ENCODE data around the gene MCRS1.

MCRS1 gene

DNA sequence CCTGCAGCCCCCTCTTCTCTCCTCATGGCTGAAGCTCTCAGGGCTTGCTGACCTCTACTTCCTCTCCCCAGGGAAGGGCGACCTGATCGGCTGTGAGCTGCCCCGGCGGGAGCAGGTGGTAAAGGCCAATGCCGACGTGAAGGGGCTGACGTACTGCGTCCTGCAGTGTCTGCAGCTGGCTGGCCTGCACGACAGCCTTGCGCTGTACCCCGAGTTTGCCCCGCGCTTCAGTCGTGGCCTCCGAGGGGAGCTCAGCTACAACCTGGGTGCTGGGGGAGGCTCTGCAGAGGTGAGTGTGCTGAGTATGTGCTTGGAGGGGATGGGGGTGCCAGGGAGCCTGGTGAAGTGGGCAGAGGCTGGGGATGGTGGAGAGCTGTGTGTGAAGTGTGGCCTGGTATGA is 13.7 kb downstream of the MCRS1 start:
- DNase-seq: no peak

DNA sequence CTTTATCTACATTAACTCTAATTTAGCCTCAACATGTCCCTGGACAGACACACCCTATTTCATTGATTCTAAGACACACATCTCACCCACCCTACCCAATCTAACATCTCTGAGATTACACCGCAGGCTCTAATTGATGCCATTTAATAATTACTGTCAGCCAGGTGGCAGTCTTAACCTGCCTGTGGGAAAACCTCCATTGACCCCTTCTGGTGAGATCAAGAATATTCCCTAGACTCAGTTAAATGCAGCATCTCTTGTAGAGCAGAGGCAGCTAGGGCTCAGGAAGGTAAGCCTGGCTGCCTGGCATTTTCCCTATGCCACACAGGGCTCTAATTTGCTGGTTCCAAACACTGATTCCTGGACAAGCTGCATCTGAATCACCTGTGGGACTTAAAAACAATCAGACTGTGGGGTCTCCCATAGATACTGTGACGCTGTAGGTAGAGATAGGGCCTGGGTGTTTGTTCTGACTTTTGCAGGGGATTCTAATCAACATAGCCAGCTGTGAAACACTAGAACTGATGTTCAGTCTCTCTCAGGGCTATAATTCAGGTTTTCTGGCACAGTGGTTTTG is 14.3 kb downstream of the MCRS1 start:
- DNase-seq: peak in 1 of 2 donors; percentile 64

DNA sequence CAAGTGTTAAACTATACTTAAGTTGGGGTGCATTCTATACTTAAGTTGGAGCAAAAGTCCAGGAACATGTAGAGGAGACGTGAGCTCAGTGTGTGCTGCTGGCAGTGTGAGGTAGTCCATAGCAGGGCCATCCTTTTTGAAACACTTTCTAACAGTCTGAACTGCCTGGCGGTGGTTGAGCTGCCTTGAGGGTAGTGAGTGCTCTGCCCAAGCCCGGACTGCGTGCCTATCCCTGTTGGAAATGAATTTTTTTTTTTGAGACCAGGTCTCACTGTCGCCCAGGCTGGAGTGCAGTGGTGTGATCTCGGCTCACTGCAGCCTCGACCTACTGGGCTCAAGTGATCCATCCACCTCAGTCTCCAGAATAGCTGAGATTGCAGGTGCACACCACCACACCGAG is 15.0 kb downstream of the MCRS1 start:
- no peak for DNase-seq

DNA sequence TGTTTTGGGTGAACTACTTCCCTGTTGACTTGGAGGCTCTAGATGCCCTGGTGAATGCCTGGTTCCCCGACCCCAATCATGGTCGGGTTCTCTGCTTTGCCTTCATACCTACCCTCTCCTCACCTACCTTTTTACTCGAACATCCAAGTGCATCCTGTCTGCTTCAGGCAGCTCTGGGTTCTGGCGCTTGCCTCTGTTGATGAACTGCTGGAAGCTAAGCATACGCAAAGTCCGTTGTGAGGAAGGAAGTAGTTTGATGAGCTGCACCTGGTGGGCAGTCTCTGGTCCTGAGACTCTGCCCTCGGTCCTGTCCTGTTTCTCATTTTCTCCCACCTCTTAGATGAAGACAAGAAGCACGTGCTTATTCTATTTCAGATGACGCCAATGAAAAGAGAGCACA is 15.5 kb downstream of the MCRS1 start:
- no peak for DNase-seq

DNA sequence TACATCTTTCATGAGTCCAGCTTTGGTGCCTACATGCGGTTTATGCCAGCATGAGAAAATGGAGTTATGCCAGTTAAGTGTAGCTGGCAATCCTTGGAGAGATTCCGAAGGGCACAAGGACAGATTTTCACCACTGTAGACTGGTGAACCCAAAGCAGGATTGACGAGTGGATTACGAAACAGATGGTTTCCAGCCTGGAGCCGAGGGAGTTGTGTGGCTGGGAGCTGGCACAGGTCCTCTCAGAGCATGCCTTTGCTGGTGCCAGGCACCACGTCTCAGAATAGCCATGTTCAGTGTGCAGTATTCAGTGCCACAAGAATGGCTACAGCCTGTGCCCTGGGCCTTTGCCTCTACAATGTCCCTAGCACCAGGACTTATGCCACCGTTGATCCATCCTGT is 15.9 kb downstream of the MCRS1 start:
- no peak for DNase-seq

DNA sequence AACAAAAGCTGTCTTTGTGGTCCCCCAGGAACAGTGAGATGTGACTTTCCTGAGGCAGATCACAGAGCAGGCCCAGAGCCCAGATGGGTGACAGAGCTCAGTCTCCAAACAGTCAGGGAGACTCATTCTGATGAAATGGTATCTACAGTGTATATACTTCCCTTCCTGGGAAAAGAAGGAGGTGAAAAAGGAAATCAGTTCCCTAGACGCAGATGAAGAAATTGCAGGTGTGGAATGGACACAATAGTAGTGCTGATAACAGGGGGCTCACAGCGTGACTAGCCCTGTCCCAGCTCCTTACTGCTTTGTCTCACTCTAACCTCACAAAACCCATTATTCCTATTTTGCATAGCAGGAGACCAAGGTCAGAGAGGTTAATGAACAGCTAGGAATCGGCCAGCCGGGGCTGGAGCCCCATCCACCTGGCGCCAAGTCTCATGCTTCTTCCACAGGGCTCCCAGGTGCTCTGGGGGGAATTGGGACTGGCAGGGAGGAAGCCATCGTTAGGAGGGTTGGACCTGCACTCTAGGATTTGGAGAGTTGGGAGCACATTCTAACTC is 17.2 kb downstream of the MCRS1 start:
- no peak for DNase-seq

DNA sequence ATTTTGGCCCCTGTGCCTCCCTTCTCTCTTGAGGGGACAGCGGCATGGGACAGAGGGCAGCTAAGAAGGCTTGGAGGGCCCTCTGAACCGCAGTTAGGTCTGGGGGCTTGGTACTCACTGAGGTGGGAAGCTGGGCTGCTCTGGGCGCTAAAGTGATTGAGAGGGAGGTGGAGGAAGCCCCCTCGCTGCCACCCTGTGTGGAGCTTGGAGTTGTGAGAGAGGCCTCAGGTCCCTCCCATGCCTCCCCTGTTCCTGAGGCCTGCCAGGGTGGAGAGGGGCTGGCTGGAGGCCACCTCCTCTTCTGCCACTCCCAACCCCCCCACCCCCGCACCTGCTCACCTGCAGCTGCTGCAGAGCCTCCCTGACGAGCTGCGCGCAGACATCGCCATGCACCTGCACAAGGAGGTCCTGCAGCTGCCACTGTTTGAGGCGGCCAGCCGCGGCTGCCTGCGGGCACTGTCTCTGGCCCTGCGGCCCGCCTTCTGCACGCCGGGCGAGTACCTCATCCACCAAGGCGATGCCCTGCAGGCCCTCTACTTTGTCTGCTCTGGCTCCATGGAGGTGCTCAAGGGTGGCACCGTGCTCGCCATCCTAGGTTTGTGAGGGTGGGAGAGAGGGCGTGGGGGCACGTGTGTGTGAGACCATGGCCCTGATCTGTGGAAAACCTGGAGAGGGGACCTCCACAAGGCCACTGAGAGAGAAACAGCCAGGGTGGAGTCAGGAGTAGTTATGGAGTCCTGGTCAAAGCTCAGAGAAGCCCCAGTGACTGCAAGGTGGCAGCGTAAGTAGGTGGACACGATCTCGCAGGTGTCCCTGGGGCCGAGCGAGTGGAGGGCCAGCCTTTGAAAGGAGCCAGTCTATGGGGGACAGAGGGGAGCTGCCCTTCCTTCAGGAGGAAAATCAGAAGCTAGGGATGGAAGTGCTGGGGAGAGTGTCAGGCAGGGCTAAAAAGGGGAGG is 17.9 kb downstream of the MCRS1 start:
- no peak for DNase-seq

DNA sequence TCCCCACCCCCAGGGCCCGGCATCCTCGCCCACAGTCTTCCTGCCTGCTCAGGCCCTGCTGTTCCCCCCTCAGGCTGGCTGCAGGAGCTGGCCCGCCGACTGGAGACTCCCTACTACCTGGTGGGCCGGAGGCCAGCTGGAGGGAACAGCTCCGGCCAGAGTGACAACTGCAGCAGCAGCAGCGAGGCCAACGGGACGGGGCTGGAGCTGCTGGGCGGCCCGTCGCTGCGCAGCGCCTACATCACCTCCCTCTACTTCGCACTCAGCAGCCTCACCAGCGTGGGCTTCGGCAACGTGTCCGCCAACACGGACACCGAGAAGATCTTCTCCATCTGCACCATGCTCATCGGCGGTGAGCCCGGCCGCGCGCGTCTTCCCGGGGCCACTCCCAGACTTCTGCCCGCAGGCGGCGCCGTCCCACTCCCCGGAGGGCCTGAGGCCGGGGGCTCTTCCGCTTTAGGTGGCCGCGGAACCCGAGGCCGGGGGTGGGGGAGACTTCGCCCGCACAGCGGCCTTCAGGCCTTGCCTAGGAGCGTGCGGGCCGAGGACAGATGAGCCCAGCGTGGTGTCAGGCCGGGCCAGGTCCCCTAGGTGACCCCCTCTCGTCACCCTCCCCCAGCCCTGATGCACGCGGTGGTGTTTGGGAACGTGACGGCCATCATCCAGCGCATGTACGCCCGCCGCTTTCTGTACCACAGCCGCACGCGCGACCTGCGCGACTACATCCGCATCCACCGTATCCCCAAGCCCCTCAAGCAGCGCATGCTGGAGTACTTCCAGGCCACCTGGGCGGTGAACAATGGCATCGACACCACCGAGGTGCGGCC is 18.9 kb downstream of the MCRS1 start:
- DNase-seq: no peak

DNA sequence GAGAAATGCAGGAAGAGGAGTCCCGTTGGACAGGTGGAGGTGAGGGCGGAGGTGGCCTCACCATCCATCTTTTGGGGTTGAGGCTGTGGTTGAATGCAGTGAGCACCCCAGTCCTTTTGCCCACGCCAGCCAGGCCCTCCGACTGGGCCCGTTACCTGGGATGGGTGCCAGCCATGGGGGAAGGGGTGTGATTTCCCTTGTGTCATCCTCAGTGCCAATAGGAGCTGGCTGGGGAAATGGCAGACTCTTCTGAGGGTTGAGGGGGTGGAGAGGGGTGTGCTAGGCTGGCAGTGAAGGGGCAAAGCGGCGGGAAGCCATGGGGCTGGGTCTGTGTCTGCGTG is 19.5 kb downstream of the MCRS1 start:
- no peak for DNase-seq

DNA sequence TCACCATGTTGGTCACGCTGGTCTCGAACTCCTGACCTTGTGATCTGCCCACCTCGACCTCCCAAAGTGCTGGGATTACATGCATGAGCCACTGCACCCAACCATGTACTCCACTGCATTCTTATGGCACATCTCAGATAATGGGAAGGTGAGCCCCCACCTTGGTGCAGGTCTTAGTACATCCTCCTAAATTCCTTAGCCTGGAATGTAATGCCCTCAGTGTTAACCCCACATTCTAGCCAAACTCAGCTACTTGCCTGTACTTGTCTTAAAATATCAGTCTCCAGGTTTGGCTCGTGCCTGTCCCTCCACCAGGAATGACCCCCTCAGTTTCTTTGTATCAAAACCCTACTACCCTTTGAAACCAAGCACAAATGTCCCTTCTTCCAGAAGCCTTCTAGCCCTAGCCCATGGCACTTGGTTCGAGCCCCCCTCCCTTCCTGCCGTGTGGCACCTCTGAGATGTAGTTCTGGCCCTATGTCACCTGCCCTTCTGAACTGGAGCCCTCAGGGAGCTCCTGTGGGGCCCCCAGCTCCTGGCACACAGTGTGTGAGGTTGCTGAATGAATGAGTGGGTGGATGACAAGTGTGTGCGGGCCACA is 20.8 kb downstream of the MCRS1 start:
- no peak for DNase-seq

DNA sequence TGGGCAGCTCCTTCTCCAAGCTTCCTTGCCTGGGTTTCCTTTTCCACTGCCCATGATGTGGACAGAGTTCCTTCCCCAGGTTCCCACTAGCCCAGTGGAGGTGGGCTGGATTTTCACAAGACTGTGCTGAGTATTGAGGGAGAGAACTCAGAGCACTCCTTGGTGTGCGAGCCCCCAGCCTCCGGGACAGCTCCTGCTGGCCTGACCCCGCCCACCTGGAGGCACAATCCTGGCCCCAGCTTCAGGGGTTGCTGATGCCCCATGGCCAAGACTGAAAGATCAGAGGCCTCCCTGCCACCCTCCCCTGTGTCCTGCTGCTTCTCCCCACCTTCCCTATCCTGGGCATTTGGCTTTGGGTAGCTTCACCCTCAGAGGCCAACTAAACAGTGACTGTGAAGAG is 21.5 kb downstream of the MCRS1 start:
- no peak for DNase-seq

DNA sequence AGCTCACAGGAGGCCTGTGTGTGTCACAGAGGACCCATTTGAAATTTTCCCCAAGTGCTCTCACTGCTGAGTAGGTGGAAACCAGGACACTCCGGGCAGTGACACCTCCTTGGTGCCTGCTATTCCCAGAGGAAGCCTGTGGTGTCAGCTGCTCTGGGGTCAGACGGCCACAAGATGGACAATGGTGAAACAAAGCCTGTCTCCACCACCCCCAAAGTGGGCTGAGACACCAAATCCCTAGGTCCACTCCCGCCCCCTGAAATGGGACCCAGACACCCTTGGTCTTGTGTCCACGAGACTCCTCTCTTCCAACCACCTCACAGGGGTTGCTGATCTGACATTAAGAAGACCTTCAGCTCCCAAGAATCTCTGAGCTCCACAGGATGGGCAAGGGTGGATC is 22.1 kb downstream of the MCRS1 start:
- no peak for DNase-seq

DNA sequence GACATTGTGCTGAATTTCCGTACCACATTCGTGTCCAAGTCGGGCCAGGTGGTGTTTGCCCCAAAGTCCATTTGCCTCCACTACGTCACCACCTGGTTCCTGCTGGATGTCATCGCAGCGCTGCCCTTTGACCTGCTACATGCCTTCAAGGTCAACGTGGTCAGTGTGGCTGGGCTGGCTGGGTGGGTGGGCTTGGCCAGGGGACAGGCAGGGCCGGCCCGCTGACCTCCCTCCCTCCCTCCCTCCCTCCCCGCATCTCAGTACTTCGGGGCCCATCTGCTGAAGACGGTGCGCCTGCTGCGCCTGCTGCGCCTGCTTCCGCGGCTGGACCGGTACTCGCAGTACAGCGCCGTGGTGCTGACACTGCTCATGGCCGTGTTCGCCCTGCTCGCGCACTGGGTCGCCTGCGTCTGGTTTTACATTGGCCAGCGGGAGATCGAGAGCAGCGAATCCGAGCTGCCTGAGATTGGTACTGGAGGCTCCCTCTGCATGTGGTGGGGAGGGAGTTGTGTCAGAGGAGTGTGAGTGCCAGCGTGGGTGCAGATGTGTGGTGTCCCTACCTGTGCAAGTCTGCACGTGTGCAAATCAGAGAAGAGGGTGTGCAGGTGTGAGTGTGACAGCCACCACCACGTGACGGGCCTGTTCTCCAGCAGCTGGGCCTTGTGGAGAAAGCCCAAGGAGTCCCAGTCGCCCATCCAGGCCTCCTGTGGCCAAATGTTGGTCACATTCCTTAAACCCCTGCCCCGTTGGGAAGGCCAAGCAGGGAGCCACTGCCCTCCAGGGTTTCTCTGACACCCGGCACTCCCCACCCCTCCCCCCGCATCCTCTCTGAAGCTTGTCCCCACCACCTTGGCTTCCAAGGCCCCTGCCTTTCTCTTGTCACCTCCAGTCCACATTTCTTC is 23.8 kb downstream of the MCRS1 start:
- no peak for DNase-seq

DNA sequence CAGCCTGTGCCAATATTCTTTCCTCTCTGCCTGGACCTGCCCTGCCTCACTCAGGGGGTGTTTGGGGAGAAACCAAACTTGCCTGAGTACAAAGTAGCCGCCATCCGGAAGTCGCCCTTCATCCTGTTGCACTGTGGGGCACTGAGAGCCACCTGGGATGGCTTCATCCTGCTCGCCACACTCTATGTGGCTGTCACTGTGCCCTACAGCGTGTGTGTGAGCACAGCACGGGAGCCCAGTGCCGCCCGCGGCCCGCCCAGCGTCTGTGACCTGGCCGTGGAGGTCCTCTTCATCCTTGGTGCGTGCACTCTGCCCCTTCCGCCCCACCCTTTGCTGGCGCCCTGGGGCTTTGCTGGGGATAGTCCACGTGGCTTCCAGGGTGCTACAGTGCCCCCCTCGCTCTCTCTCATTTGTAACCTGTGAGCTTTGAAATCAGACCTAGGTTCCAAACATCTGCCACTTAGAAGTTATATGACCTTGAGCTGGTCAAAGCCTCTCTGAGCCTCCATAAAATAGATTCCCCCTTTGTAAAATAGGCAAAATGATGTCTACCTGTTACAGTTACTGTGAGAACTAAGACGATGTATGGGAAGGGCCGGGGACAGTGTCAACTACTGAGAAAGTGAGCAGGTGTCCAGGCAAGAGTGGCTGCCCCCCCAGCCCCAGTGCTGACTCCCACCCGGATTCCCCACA is 24.6 kb downstream of the MCRS1 start:
- DNase-seq: no peak

DNA sequence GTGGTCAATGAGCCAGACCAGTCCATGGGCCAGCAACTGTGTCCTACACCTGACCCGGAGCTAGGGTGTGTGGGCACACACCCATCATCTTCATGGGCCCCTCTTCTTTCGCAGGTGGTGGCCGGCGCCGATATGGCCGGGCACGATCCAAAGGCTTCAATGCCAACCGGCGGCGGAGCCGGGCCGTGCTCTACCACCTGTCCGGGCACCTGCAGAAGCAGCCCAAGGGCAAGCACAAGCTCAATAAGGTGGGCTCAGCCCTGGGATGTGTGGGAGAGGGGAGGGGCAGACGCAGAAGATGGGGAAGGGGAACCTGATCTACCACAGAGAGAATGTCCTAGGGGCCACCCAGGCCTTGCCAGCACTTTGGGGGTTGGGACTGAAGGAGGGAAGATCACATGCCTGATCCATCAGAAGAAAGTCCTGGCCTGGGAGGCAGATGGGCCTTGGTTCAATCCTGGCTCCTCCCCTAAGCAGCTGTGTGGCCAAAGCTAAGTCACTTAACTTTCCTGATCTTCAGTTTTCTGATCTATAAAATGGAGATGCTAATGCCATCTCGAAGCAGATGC is 25.3 kb downstream of the MCRS1 start:
- DNase-seq: no peak

DNA sequence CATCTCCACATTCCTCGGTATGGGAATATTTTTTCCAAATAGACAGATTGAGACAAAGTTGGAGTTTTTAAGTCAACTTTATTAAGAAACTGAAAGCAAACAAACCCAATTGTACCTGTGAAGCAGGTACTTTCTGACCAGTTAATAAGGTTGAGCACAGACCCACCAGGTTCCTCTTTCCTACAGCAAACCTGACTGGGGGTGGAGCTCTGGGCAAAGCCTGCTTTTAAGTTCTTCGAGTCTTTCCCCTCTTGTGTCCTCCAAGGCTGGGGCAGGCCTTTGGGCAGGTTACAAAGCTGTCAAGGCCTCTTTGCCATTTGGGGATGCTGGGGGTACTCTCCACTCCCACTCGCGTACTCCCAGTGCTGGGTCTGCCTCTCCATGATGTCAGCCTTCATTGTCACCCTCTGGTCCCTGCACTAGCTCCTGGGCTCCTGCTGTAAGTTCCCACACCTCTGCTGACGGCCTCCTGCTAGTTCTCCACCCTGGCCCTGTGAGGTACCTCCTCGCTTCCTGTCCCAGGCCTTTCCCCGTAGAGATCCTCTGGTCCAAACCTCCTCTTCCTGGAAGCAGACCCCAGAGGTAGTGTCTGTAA is 25.9 kb downstream of the MCRS1 start:
- DNase-seq: no peak

DNA sequence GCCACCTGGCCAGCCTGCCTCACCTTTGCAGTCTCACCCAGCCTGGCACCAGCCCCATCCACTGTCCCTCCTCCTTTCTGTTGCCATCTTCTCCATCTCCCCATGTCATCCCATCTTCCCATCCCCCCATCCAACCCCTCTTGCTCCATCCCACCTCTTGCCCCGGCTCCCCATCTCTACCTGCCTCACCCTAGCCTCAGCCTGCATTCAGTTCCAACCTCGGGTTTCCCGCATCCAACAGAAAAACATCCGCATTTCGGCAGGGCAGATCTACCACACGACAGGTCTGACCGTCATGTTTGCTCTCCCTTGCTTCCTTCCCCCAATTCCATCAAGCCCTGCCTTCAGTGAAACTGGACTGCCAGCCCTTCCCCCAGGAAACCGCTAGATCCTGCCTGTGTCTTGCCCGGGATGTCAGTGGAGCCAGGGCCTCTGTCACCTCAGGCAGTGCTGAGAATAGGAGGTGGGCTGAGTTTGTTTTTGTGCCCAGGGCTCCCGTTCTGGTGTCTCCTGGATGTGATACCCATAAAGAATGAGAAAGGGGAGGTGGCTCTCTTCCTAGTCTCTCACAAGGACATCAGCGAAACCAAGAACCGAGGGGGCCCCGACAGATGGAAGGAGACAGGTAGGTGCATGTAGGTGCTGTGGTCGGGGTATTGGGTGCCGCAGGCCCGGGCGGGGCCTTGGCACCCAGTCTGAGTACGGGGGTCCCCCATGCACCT is 26.6 kb downstream of the MCRS1 start:
- no peak for DNase-seq

DNA sequence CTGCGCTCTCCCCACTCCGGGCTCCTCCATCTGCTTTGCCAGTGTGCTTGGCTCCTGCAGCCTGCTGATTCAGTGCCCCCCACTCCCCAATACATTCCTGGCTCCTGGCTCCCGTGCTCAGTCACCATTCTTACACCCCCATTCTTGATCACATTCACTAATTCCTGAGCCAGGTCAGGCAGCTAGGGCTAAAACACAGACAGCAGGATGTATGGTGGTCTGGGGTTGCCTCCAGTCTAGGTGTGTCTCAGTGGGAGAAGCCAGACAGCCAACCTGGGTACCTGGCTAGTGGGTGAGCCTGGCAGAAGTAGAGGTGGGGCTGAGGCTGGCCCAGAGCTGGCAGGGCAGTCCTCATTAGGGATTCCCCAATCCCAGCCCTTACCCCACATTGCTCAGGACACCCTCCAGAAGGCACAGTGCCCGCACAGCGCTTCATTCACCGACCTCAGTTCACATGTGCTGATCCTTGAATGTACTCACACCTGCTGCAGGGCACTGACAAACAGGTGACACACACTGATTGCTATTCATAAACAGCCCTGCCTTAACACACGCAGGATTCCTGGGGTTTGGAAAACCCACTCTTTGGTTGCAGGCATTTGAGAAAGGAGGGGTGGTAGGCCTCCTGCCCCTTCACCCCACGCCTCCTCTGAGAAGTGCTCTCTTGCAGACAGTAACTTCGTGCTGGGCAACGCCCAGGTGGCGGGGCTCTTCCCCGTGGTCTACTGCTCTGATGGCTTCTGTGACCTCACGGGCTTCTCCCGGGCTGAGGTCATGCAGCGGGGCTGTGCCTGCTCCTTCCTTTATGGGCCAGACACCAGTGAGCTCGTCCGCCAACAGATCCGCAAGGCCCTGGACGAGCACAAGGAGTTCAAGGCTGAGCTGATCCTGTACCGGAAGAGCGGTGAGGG is 27.5 kb downstream of the MCRS1 start:
- no peak for DNase-seq

All from CD4-positive, alpha-beta T cell treated with Interleukin-4 for 1 hour (primary cell).